K562 (cell line): ENCODE results near the gene ENO2. TPM values are rescaled to one million over a fixed set of nuclear protein-coding genes. Genes with fewer than 3 reads are reported as not detected.

Experiments used
- CHD2 ChIP-seq: IDR thresholded peaks from 2 replicates; pipeline ENCODE4 v1.6.1; 2011; ENCODE audit warnings: low read depth, low read length
- CUX1 ChIP-seq: fragments of 200-800 bp; sonication (Bioruptor generic); IDR thresholded peaks from 2 replicates; pipeline ENCODE4 v1.6.1; 2016; ENCODE audit warnings: missing genetic modification characterization, missing compliant biosample characterization
- DDX20 ChIP-seq: fragments of 450-650 bp; IDR thresholded peaks from 2 replicates; pipeline ENCODE4 v1.6.1; 2016; ENCODE audit warnings: missing genetic modification characterization, low read depth, mild to moderate bottlenecking, missing compliant biosample characterization, moderate library complexity
- ESRRB ChIP-seq: fragments of 250-450 bp; sonication (Bioruptor Pico); IDR thresholded peaks from 2 replicates; pipeline ENCODE4 v1.5.0; 2020; ENCODE audit warnings: mild to moderate bottlenecking, moderate library complexity, borderline replicate concordance
- GABPA ChIP-seq: fragments of 200-800 bp; sonication (Bioruptor generic); conservative IDR thresholded peaks from 2 replicates; pipeline ENCODE4 v1.6.1; 2016; ENCODE audit warnings: low read depth, missing genetic modification characterization, missing compliant biosample characterization
- HDGF ChIP-seq: fragments of 450-650 bp; IDR thresholded peaks from 2 replicates; pipeline ENCODE4 v1.6.1; 2016
- HLTF ChIP-seq: fragments of 450-650 bp; IDR thresholded peaks from 2 replicates; pipeline ENCODE4 v1.6.1; 2016
- KHSRP ChIP-seq: fragments of 450-650 bp; IDR thresholded peaks from 2 replicates; pipeline ENCODE4 v1.6.1; 2017
- MBD1 ChIP-seq: fragments of 250-450 bp; sonication (Bioruptor Pico); IDR thresholded peaks from 2 replicates; pipeline ENCODE4 v1.8.0; 2022; ENCODE audit warnings: inconsistent platforms
- NFE2L1 ChIP-seq: fragments of 450-650 bp; IDR thresholded peaks from 2 replicates; pipeline ENCODE4 v1.6.1; 2016; ENCODE audit warnings: missing genetic modification characterization, low read depth, mild to moderate bottlenecking, missing compliant biosample characterization, moderate library complexity, borderline replicate concordance
- RAD21 ChIP-seq, 2 experiments: fragments of 250-450 bp in 1 of 2; fragments of 450-650 bp in 1 of 2; sonication (Bioruptor Pico) in 1 of 2; formaldehyde crosslinking in 1 of 2; IDR thresholded peaks in 1 of 2; conservative IDR thresholded peaks in 1 of 2; 2 replicates each; pipeline versions ENCODE4 v1.4.0 to v1.8.0; 2020 to 2022; ENCODE audit warnings: mild to moderate bottlenecking in 2 of 2, moderate library complexity in 1 of 2
- RB1 ChIP-seq: fragments of 450-650 bp; IDR thresholded peaks from 2 replicates; pipeline ENCODE4 v1.6.1; 2017; ENCODE audit warnings: low read depth, mild to moderate bottlenecking
- RHOXF2B ChIP-seq: fragments of 250-450 bp; sonication (Bioruptor Pico); conservative IDR thresholded peaks from 2 replicates; pipeline ENCODE4 v1.5.1; 2021
- SRF ChIP-seq, 2 experiments: fragments of 250-450, 450-650 bp in 1 of 2; sonication (Bioruptor Pico) in 1 of 2; sonication (generic) in 1 of 2; formaldehyde crosslinking; IDR thresholded peaks; 2 replicates each; pipeline versions ENCODE4 v1.5.0 to v1.5.1; 2020 to 2022; ENCODE audit warnings: mild to moderate bottlenecking in 1 of 2, missing genetic modification reagents in 1 of 2
- UBTF ChIP-seq, 2 experiments: IDR thresholded peaks; 2 replicates each; pipeline ENCODE4 v1.6.1; 2012; ENCODE audit warnings: improper control_type of control experiment in 2 of 2, low read depth in 2 of 2, low read length in 2 of 2, borderline replicate concordance in 1 of 2
- ZNF347 ChIP-seq: fragments of 450-650 bp; formaldehyde crosslinking; IDR thresholded peaks from 2 replicates; pipeline ENCODE4 v1.4.0; 2020; ENCODE audit warnings: low read depth, mild to moderate bottlenecking, moderate library complexity
- ZNF449 ChIP-seq: fragments of 250-450 bp; sonication (Bioruptor Pico); IDR thresholded peaks from 2 replicates; pipeline ENCODE4 v1.8.0; 2022; ENCODE audit warnings: moderate library complexity, mild to moderate bottlenecking, inconsistent platforms
- polyA plus RNA-seq, 8 experiments: library from polyadenylated mRNA; depleted of rRNA in 4 of 8; stranded (reverse) in 5 of 8; unstranded in 3 of 8; fragments of >200 nt; fragmentation: Nextera tagmentation in 2 of 8; fragmentation: Illumina TruSeq in 1 of 8; extraction: Ambion mirVana in 2 of 8; extraction: Trizol in 1 of 8; gene quantifications; 2 replicates each; pipeline versions ENCODE4 v1.2.1 to v1.2.3, GENCODE V29; 2011 to 2014; ENCODE audit warnings: inconsistent platforms in 1 of 8, missing spikeins in 1 of 8
- total RNA-seq, 7 experiments: library from RNA; depleted of rRNA in 6 of 7; stranded (reverse); fragments of >200 nt in 6 of 7; fragmentation: Illumina TruSeq in 2 of 7; extraction: Trizol in 2 of 7; gene quantifications; 2 replicates each; pipeline versions ENCODE4 v1.2.1 to v1.2.3, GENCODE V29; 2011 to 2021; ENCODE audit warnings: low replicate concordance in 1 of 7

Gene ENO2
- total and polyA plus RNA-seq, 9 of the 15 experiments (the other 6 are each of a cell fraction or from before 2014, with no cell fraction given): 10.9 to 43.3 (median 21.0) TPM

- no peak for TF ChIP-seq MBD1
- TF ChIP-seq UBTF (IDR thresholded peaks at IDR 0.05; ENCODE audit: borderline replicate concordance in 1 of 2, low read depth in 2 of 2, low read length in 2 of 2): no peak
- TF ChIP-seq DDX20 (tag): no peak
- no peak for TF ChIP-seq CHD2
- no peak for TF ChIP-seq RAD21 (CRISPR knock-in tag; conservative IDR thresholded peaks at IDR 0.05 in 1 of 2, IDR thresholded peaks at IDR 0.05 in 1 of 2)
- TF ChIP-seq ESRRB (CRISPR knock-in tag): no peak
- no peak for TF ChIP-seq SRF (CRISPR knock-in tag; IDR thresholded peaks at IDR 0.05)
- no peak for TF ChIP-seq NFE2L1 (tag)
- TF ChIP-seq ZNF449 (CRISPR knock-in tag): no peak
- peak; percentile 47; the same call in 1 of the 2 replicates for TF ChIP-seq GABPA (tag)
- no peak for TF ChIP-seq HDGF
- no peak for TF ChIP-seq RHOXF2B (CRISPR knock-in tag)
- TF ChIP-seq KHSRP: no peak
- no peak for TF ChIP-seq CUX1 (CRISPR knock-in tag)
- no peak; the same call in 1 of the 2 replicates for TF ChIP-seq RB1
- no peak for TF ChIP-seq HLTF
- TF ChIP-seq ZNF347: no peak
Measured at GRCh38 chr12:6867413-6868210, 46.8 kb upstream of the ENO2 start, which contains the start of gene TPI1 (continued).
